Right lobe of liver (tissue), 6 donors: Measurements from ENCODE around the gene FHIT. TPM values are rescaled to one million over a fixed set of nuclear protein-coding genes. Genes with fewer than 3 reads are reported as not detected.

ENCODE experiments used
- ATAC-seq, 4 donors: fragments of 200-7000 bp; cut with Tn5 transposase; one replicate each; pipeline ENCODE4 v1.9.1; 2020; ENCODE audit warnings: mild to moderate bottlenecking in 4 of 4, moderate library complexity in 4 of 4
- DNase-seq, 3 donors: peaks; one replicate each; pipeline ENCODE4 v3.0.0-alpha.2; 2020
- H3K27ac ChIP-seq, 3 donors: fragments of 200-600 bp; one replicate each; pipeline ENCODE4 v1.8.0; 2022
- H3K27me3 ChIP-seq, 2 donors: fragments of 200-600 bp; one replicate each; pipeline ENCODE4 v1.8.0; 2022
- H3K36me3 ChIP-seq, 4 donors: fragments of 200-600 bp; sonication (generic) in 1 of 4; one replicate each; pipeline versions ENCODE4 v1.5.1 to v1.8.0; 2017 to 2022; ENCODE audit warnings: control low read depth in 1 of 4
- H3K4me1 ChIP-seq, 4 donors: fragments of 200-600 bp; sonication (generic) in 1 of 4; one replicate each; pipeline versions ENCODE4 v1.5.1 to v1.8.0; 2017 to 2022; ENCODE audit warnings: control low read depth in 1 of 4
- H3K4me3 ChIP-seq, 3 donors: fragments of 200-600 bp; one replicate each; pipeline ENCODE4 v1.8.0; 2022
- H3K9me3 ChIP-seq, 4 donors: fragments of 200-600 bp; sonication (generic) in 1 of 4; one replicate each; pipeline versions ENCODE4 v1.5.1 to v1.8.0; 2017 to 2022; ENCODE audit warnings: control low read depth in 1 of 4
- CTCF ChIP-seq, 4 donors: fragments of 200-600 bp in 3 of 4; fragments of 450-650 bp in 1 of 4; IDR thresholded peaks; one replicate each; pipeline versions ENCODE4 v1.5.1 to v1.8.0; 2016 to 2022; ENCODE audit warnings: antibody characterized with exemption in 4 of 4, mild to moderate bottlenecking in 2 of 4
- POLR2A ChIP-seq: fragments of 450-650 bp; IDR thresholded peaks from one replicate; pipeline ENCODE4 v1.6.1; 2017; ENCODE audit warnings: antibody characterized with exemption, mild to moderate bottlenecking
- WGBS: methylation state at CpG from one replicate; pipeline ENCODE4 v1.1.6; 2018; ENCODE audit warnings: low coverage, low lambda C conversion rate; ENCODE audit not compliant: insufficient coverage; ENCODE audit errors: missing lambda C conversion rate; 5-methylcytosine and 5-hydroxymethylcytosine counted together
- intact Hi-C, 2 donors: fragments of 100-400 bp; cut with DNase I; formaldehyde crosslinking; loops; one replicate each; pipeline versions ENCODE4 v1.11.2 to v1.14.1; 2022
- total RNA-seq, 6 experiments: library from RNA; depleted of rRNA in 2 of 6; stranded (reverse); fragments of >200 nt in 2 of 6; fragmentation: NEBNext Ultra II Directional in 3 of 6; extraction: Animal tissue kit (Norgen Biotek cat#: 25700) in 3 of 6; gene quantifications; one replicate each; pipeline versions ENCODE4 v1.1.0 to v1.2.4, GENCODE V29; 2016 to 2023
- donor health status: DM: no; HTN: yes; CAD: no.
- donor health status: DM: no; HTN: no; CAD: no.
- donor health status: DM: no; HTN: no; CAD: no.
- donor health status: DM: no; HTN: yes; CAD: no.
- donor health status: DM: no; HTN: yes; CAD: no.

The FHIT gene
- total RNA-seq, 6 experiments from 2014 or later, result 6.6 to 11.2 (median 8.0) TPM

GRCh38 chr3:60176614-60177013 lies 1074.6 kb downstream of the FHIT start:
- Histone ChIP-seq H3K27ac (no peak overlapping the region), H3K9me3 (no peaks in the 10 kb centered on the region), H3K4me3 (no peak overlapping the region), H3K4me1 (no peaks in the 10 kb centered on the region), H3K36me3 (no peaks in the 10 kb centered on the region), H3K27me3 (no peaks in the 10 kb centered on the region)
- DNase-seq (no peak), ATAC-seq (no peak)
- intact Hi-C loops, result no loop called here
- 86% methylated on average over 6 of the region's 6 CpGs for WGBS
- TF ChIP-seq CTCF (IDR thresholded peaks at IDR 0.05) (no peak), POLR2A (no peak)

- 95% methylated on average over 3 of the region's 3 CpGs for WGBS
- intact Hi-C loops, result no loop called here
- ATAC-seq, result no peak
Measured at GRCh38 chr3:60175680-60176079, 1075.6 kb downstream of the FHIT start.

GRCh38 chr3:60169755-60170154 lies 1081.5 kb downstream of the FHIT start:
- no peaks in the 10 kb centered on the region for H3K27me3 ChIP-seq
- no peaks in the 10 kb centered on the region for H3K9me3 ChIP-seq
- no peak overlapping the region for H3K27ac ChIP-seq
- no peaks in the 10 kb centered on the region for H3K4me1 ChIP-seq
- H3K36me3 ChIP-seq, result no peaks in the 10 kb centered on the region
- TF ChIP-seq CTCF (IDR thresholded peaks at IDR 0.05), result no peak
- no peak for TF ChIP-seq POLR2A
- H3K4me3 ChIP-seq, result no peak overlapping the region
- DNase-seq (no peak), ATAC-seq (no peak)
- intact Hi-C loops, result no loop called here
- 96% methylated on average over 4 of the region's 5 CpGs for WGBS

More at GRCh38 chr3:60175680-60176079, 1075.6 kb downstream of the FHIT start:
- no peak overlapping the region for H3K27ac ChIP-seq
- no peak for DNase-seq
- no peaks in the 10 kb centered on the region for H3K9me3 ChIP-seq
- no peaks in the 10 kb centered on the region for H3K4me1 ChIP-seq
- no peak for TF ChIP-seq CTCF (IDR thresholded peaks at IDR 0.05)
- no peak for TF ChIP-seq POLR2A
- no peak overlapping the region for H3K4me3 ChIP-seq
- no peaks in the 10 kb centered on the region for H3K36me3 ChIP-seq
- H3K27me3 ChIP-seq, result no peaks in the 10 kb centered on the region

GRCh38 chr3:60167186-60167585 lies 1084.1 kb downstream of the FHIT start:
- Histone ChIP-seq H3K27ac (no peak overlapping the region), H3K36me3 (no peaks in the 10 kb centered on the region), H3K4me3 (no peak overlapping the region), H3K4me1 (no peaks in the 10 kb centered on the region), H3K27me3 (no peaks in the 10 kb centered on the region), H3K9me3 (no peaks in the 10 kb centered on the region)
- intact Hi-C loops, result no loop called here
- TF ChIP-seq CTCF (IDR thresholded peaks at IDR 0.05) (no peak), POLR2A (no peak)
- DNase-seq, result no peak
- ATAC-seq, result no peak
